ENCODE results near the gene ELL3.

The ELL3 gene

GRCh38 chr15:43771816-43772215, 5.0 kb downstream of the ELL3 start:
- TF ChIP-seq, protein P1, sequence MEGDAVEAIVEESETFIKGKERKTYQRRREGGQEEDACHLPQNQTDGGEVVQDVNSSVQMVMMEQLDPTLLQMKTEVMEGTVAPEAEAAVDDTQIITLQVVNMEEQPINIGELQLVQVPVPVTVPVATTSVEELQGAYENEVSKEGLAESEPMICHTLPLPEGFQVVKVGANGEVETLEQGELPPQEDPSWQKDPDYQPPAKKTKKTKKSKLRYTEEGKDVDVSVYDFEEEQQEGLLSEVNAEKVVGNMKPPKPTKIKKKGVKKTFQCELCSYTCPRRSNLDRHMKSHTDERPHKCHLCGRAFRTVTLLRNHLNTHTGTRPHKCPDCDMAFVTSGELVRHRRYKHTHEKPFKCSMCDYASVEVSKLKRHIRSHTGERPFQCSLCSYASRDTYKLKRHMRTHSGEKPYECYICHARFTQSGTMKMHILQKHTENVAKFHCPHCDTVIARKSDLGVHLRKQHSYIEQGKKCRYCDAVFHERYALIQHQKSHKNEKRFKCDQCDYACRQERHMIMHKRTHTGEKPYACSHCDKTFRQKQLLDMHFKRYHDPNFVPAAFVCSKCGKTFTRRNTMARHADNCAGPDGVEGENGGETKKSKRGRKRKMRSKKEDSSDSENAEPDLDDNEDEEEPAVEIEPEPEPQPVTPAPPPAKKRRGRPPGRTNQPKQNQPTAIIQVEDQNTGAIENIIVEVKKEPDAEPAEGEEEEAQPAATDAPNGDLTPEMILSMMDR (IDR thresholded peaks at IDR 0.05; ENCODE audit: insufficient read depth, low read depth, low read length, missing control alignments), result no peak
- no peak for DNase-seq (ENCODE audit: low read depth)
- no peak overlapping the region for H3K4me3 ChIP-seq (ENCODE audit: low read depth, low read length)

GRCh38 chr15:43769584-43770228, 7.1 kb downstream of the ELL3 start:
- no peak overlapping the region for H3K4me3 ChIP-seq (ENCODE audit: low read depth, low read length)
- DNase-seq (ENCODE audit: low read depth), result peak; percentile 68
- TF ChIP-seq, protein P1 (IDR thresholded peaks at IDR 0.05; ENCODE audit: insufficient read depth, low read depth, low read length, missing control alignments), result peak; percentile 80

GRCh38 chr15:43763819-43764446, 12.8 kb downstream of the ELL3 start:
- TF ChIP-seq, protein P1 (IDR thresholded peaks at IDR 0.05; ENCODE audit: insufficient read depth, low read depth, low read length, missing control alignments), result no peak
- no peak overlapping the region for H3K4me3 ChIP-seq (ENCODE audit: low read depth, low read length)
- DNase-seq (ENCODE audit: low read depth), result no peak

DNA sequence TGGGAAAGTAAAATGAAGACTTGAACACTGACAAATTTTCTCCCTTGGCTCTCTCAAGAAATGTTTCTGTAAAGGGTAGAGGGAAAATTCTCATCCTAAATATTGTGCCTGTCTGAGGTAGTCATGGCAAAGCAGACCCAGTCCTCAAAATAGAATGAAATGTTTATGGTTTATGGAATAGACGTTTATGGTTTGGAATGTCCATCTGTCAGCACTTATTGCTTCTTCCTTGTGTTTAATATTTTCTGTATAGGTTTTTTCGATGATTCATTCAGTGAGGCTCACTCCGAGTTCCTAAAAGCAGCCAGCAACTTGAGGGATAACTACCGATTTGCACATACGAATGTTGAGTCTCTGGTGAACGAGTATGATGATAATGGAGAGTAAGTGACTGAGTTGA, 13.9 kb downstream of the ELL3 start:
- DNase-seq (ENCODE audit: low read depth), result no peak

DNA sequence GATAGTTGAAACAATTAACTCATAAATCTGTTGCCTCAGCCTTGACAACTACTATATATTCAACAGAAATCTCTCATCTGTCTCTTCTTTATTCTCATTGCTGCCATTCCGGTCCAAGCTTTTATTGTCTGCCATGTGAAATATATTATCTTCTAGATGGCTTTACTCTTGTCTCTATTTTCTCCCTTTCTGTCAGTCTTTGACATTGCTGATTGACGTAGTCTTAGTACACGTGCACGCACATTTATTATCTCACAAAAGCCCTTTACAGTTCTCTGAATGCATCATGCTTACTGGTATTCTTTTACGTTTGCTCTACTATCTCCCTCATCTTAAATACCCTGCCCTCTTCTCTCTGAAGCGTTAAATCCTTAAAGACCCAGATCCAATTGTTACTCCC, 24.9 kb downstream of the ELL3 start:
- no peak overlapping the region for H3K4me3 ChIP-seq (ENCODE audit: low read depth, low read length)

More for the DNA sequence above, 13.9 kb downstream of the ELL3 start:
- TF ChIP-seq, protein P1 (IDR thresholded peaks at IDR 0.05; ENCODE audit: insufficient read depth, low read depth, low read length, missing control alignments), result no peak
- no peak overlapping the region for H3K4me3 ChIP-seq (ENCODE audit: low read depth, low read length)

GRCh38 chr15:43749690-43750345, 26.9 kb downstream of the ELL3 start:
- peak; percentile 88 for DNase-seq (ENCODE audit: low read depth)
- TF ChIP-seq, protein P1 (IDR thresholded peaks at IDR 0.05; ENCODE audit: insufficient read depth, low read depth, low read length, missing control alignments), result no peak
- H3K4me3 ChIP-seq (ENCODE audit: low read depth, low read length), result peak overlapping the region; percentile 51

More for the DNA sequence above, 24.9 kb downstream of the ELL3 start:
- TF ChIP-seq, protein P1 (IDR thresholded peaks at IDR 0.05; ENCODE audit: insufficient read depth, low read depth, low read length, missing control alignments), result no peak
- DNase-seq (ENCODE audit: low read depth), result no peak

Measured in GM12865 (cell line).